ENCODE data around the gene PSMG2.

DNA sequence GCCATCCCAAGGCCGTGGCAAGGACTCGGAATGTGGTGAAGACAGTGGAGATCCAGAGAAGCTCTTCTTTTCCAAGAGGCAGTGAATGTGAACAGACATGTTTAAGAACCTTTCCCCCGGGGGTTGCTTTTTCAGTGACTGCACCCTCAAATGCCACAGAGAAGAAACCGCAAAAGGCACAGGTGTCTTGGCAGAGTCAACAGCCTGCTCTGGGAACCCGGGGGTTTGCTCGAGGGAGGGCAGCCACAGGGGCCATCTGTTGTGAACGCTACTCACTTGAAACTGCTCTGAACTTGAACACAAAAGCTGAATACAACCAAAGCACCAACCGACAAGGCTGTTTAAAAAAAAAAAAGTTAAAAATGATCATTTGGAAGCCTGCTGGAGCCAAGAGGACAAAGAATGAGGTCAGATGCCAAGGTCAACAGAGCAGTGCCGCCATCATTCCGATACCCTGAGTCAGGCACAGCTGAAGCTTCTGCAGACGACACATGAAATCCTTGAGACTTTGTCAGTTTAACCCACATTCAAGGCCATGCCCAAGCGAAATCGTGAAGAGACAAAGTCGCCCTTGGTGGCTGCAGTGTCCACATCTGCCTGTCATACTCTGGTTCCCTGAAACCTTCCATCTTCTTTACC, 47.4 kb downstream of the PSMG2 start:
- TF ChIP-seq TAF1 (IDR thresholded peaks at IDR 0.05; ENCODE audit: borderline replicate concordance, low read depth, low read length), result no peak
- TF ChIP-seq YY1 (IDR thresholded peaks at IDR 0.05; ENCODE audit: low read depth), result no peak
- TF ChIP-seq RFX5 (IDR thresholded peaks at IDR 0.05; ENCODE audit: low read length), result no peak
- TF ChIP-seq, protein P1, sequence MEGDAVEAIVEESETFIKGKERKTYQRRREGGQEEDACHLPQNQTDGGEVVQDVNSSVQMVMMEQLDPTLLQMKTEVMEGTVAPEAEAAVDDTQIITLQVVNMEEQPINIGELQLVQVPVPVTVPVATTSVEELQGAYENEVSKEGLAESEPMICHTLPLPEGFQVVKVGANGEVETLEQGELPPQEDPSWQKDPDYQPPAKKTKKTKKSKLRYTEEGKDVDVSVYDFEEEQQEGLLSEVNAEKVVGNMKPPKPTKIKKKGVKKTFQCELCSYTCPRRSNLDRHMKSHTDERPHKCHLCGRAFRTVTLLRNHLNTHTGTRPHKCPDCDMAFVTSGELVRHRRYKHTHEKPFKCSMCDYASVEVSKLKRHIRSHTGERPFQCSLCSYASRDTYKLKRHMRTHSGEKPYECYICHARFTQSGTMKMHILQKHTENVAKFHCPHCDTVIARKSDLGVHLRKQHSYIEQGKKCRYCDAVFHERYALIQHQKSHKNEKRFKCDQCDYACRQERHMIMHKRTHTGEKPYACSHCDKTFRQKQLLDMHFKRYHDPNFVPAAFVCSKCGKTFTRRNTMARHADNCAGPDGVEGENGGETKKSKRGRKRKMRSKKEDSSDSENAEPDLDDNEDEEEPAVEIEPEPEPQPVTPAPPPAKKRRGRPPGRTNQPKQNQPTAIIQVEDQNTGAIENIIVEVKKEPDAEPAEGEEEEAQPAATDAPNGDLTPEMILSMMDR (IDR thresholded peaks at IDR 0.05), result no peak
- no peak for TF ChIP-seq RXRA (IDR thresholded peaks at IDR 0.05; ENCODE audit: borderline replicate concordance, low read depth)
